A673 (cell line): ENCODE data around the gene CPPED1. TPM values are rescaled to one million over a fixed set of nuclear protein-coding genes. Genes with fewer than 3 reads are reported as not detected.

Source experiments
- BruUV-seq: library from RNA; stranded (reverse); fragments of 400-500 nt; replicated peaks from 2 replicates; lab custom pipeline; 2021; lab: Mats Ljungman, UMichigan
- CTCF ChIA-PET: fragments of 300-600 bp; sonication (Branson Sonifier 250); formaldehyde crosslinking; loops from one replicate; lab custom pipeline; 2022; ENCODE audit warnings: antibody characterized with exemption; lab: Charles Lee
- POLR2A ChIA-PET: fragments of 300-600 bp; sonication (Branson Sonifier 250); formaldehyde crosslinking; loops from one replicate; lab custom pipeline; 2022; ENCODE audit warnings: antibody characterized with exemption; ENCODE audit not compliant: low non-redundant PET; lab: Charles Lee
- DNase-seq: peaks from one replicate; pipeline ENCODE4 v3.0.0-alpha.2; 2015; ENCODE audit warnings: low spot score
- H3K27ac ChIP-seq: fragments of 200-600 bp; sonication (generic); 2 replicates; pipeline ENCODE4 v1.5.1; 2016; ENCODE audit warnings: mixed run types, low read depth, mild to moderate bottlenecking, mixed read lengths, antibody characterized with exemption, low read length; ENCODE audit not compliant: poor library complexity, severe bottlenecking
- H3K27me3 ChIP-seq: fragments of 200-600 bp; sonication (generic); replicated peaks from 2 replicates; pipeline ENCODE4 v1.6.1; 2017; ENCODE audit warnings: mixed run types, low read depth, mild to moderate bottlenecking, mixed read lengths, antibody characterized with exemption, low read length; ENCODE audit not compliant: insufficient read depth, poor library complexity
- H3K36me3 ChIP-seq: fragments of 200-600 bp; sonication (generic); 2 replicates; pipeline ENCODE4 v1.6.1; 2016; ENCODE audit warnings: mixed run types, mild to moderate bottlenecking, mixed read lengths, antibody characterized with exemption, low read length; ENCODE audit not compliant: insufficient read depth, poor library complexity, severe bottlenecking
- H3K4me1 ChIP-seq: fragments of 200-600 bp; sonication (generic); 2 replicates; pipeline ENCODE4 v1.6.1; 2017; ENCODE audit warnings: mixed run types, mild to moderate bottlenecking, mixed read lengths, antibody characterized with exemption, low read length; ENCODE audit not compliant: insufficient read depth, poor library complexity, severe bottlenecking
- H3K4me3 ChIP-seq: fragments of 200-600 bp; sonication (generic); 2 replicates; pipeline ENCODE4 v1.5.1; 2016; ENCODE audit warnings: low read depth, mixed run types, mild to moderate bottlenecking, mixed read lengths, low read length; ENCODE audit not compliant: poor library complexity, severe bottlenecking
- H3K9me3 ChIP-seq: fragments of 200-600 bp; sonication (generic); 2 replicates; pipeline ENCODE4 v1.6.1; 2016; ENCODE audit warnings: mixed run types, low read depth, mild to moderate bottlenecking, mixed read lengths, antibody characterized with exemption, low read length; ENCODE audit not compliant: poor library complexity, severe bottlenecking
- CTCF ChIP-seq: fragments of 300-800, 200-600 bp; sonication (generic); conservative IDR thresholded peaks from 2 replicates; pipeline ENCODE4 v1.5.1; 2017; ENCODE audit warnings: low read depth, mild to moderate bottlenecking, antibody characterized with exemption, low read length, moderate library complexity, mixed read lengths
- EZH2 ChIP-seq: fragments of 200-600 bp; sonication (generic); IDR thresholded peaks from 2 replicates; pipeline ENCODE4 v1.6.1; 2017; ENCODE audit warnings: borderline replicate concordance, low read depth, mild to moderate bottlenecking, mixed read lengths, antibody characterized with exemption, low read length; ENCODE audit not compliant: poor library complexity, severe bottlenecking
- intact Hi-C: fragments of 100-400 bp; cut with micrococcal nuclease; formaldehyde crosslinking; loops from one replicate; pipeline ENCODE4 v1.10.0; 2022; ENCODE audit not compliant: unreplicated experiment
- total RNA-seq: library from RNA; stranded (reverse); gene quantifications from 2 replicates; pipeline ENCODE4 v1.2.3, GENCODE V29; 2021

The CPPED1 gene
- total RNA-seq, 1 experiment from 2014 or later = 0.90 TPM

GRCh38 chr16:12728469-12728868 is 75.2 kb downstream of the CPPED1 start:
- TF ChIP-seq EZH2 = no peak
- TF ChIP-seq CTCF = no peak
- no peak for DNase-seq
- BruUV-seq = no TSS peak
- no peaks in the 10 kb centered on the region for H3K36me3 ChIP-seq
- H3K4me1 ChIP-seq = no peaks in the 10 kb centered on the region
- ChIA-PET CTCF (no interaction called here), POLR2A (no interaction called here)
- H3K27me3 ChIP-seq = no peaks in the 10 kb centered on the region
- no peak overlapping the region for H3K4me3 ChIP-seq
- intact Hi-C loops = no loop called here
- no peak overlapping the region for H3K27ac ChIP-seq
- no peaks in the 10 kb centered on the region for H3K9me3 ChIP-seq

- intact Hi-C loops = no loop called here
- H3K27ac ChIP-seq = no peak overlapping the region
- H3K4me1 ChIP-seq = no peaks in the 10 kb centered on the region
- ChIA-PET POLR2A (no interaction called here), CTCF (no interaction called here)
- no TSS peak for BruUV-seq
- no peak overlapping the region for H3K4me3 ChIP-seq
- no peaks in the 10 kb centered on the region for H3K36me3 ChIP-seq
- peaks cover 8% of the 10 kb centered on the region for H3K9me3 ChIP-seq
- no peaks in the 10 kb centered on the region for H3K27me3 ChIP-seq
- TF ChIP-seq CTCF = no peak
- no peak for TF ChIP-seq EZH2
- DNase-seq = no peak
Measured at GRCh38 chr16:12724226-12724625, 79.5 kb downstream of the CPPED1 start.

GRCh38 chr16:12723681-12724080 is 80.0 kb downstream of the CPPED1 start:
- ChIA-PET POLR2A (no interaction called here), CTCF (no interaction called here)
- peaks cover 8% of the 10 kb centered on the region for H3K9me3 ChIP-seq
- no peak for DNase-seq
- BruUV-seq = no TSS peak
- H3K36me3 ChIP-seq = no peaks in the 10 kb centered on the region
- no peaks in the 10 kb centered on the region for H3K27me3 ChIP-seq
- TF ChIP-seq EZH2 (no peak), CTCF (no peak)
- intact Hi-C loops = no loop called here
- no peak overlapping the region for H3K27ac ChIP-seq
- H3K4me1 ChIP-seq = no peaks in the 10 kb centered on the region
- no peak overlapping the region for H3K4me3 ChIP-seq
